Measurements from ENCODE around the gene TFAP2E. TPM values are rescaled to one million over a fixed set of nuclear protein-coding genes. Genes with fewer than 3 reads are reported as not detected.

Gene TFAP2E
- total and polyA plus RNA-seq, 9 donors = 0.24 to 1.6 (median 1.1) TPM

DNA sequence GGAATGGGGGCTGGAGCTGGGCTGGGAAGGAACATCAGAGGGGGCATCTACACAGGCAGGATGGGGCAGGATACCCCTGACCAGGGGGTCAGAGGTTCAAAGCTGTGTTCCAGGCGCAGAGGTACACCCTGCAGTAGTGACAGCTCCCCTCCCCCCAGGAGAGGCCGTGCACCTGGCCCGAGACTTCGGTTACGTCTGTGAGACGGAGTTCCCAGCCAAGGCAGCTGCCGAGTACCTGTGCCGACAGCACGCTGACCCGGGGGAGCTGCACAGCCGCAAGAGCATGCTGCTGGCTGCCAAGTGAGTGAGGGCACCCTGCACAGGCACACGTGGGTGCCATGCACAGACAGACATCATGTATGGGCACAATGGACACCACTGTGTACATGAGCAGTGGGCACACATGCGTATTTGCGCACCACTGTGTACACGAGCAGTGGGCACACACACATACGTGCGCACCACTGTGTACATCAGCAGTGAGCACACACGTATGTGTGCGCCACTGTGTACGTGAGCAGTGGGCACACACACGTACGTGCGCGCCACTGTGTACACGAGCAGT, 17.4 kb downstream of the TFAP2E start:
- H3K4me3 ChIP-seq = no peak overlapping the region
- no peak for DNase-seq
- intact Hi-C loops (cut with DNase I) = no loop called here

GRCh38 chr1:35591211-35591610, 18.1 kb downstream of the TFAP2E start:
- WGBS, 3 donors = 92 to 93% (median 93%) methylated on average over 8 of the region's 8 CpGs
- H3K36me3 ChIP-seq = no peaks in the 10 kb centered on the region

More for the DNA sequence above, 17.4 kb downstream of the TFAP2E start:
- Histone ChIP-seq H3K27ac (no peak overlapping the region), H3K36me3 (no peaks in the 10 kb centered on the region), H3K9me3 (no peaks in the 10 kb centered on the region), H3K4me1 (ENCODE audit: insufficient read depth) (no peaks in the 10 kb centered on the region), H3K27me3 (no peaks in the 10 kb centered on the region)
- 87 to 89% (median 87%) methylated on average over 18 to 25 of the region's 25 CpGs for WGBS, 3 donors
- TF ChIP-seq POLR2A (IDR thresholded peaks at IDR 0.05) (no peak), EP300 (IDR thresholded peaks at IDR 0.05) (no peak)
- TF ChIP-seq, protein P1, sequence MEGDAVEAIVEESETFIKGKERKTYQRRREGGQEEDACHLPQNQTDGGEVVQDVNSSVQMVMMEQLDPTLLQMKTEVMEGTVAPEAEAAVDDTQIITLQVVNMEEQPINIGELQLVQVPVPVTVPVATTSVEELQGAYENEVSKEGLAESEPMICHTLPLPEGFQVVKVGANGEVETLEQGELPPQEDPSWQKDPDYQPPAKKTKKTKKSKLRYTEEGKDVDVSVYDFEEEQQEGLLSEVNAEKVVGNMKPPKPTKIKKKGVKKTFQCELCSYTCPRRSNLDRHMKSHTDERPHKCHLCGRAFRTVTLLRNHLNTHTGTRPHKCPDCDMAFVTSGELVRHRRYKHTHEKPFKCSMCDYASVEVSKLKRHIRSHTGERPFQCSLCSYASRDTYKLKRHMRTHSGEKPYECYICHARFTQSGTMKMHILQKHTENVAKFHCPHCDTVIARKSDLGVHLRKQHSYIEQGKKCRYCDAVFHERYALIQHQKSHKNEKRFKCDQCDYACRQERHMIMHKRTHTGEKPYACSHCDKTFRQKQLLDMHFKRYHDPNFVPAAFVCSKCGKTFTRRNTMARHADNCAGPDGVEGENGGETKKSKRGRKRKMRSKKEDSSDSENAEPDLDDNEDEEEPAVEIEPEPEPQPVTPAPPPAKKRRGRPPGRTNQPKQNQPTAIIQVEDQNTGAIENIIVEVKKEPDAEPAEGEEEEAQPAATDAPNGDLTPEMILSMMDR (IDR thresholded peaks at IDR 0.05) = no peak

GRCh38 chr1:35592991-35593769, 20.1 kb downstream of the TFAP2E start:
- intact Hi-C loops (cut with DNase I) = no loop called here
- no peaks in the 10 kb centered on the region for H3K4me1 ChIP-seq (ENCODE audit: insufficient read depth)
- H3K4me3 ChIP-seq = no peak overlapping the region
- H3K36me3 ChIP-seq = no peaks in the 10 kb centered on the region
- no peak overlapping the region for H3K27ac ChIP-seq
- WGBS, 3 donors = 61 to 68% (median 67%) methylated on average over 8 of the region's 8 CpGs
- no peaks in the 10 kb centered on the region for H3K27me3 ChIP-seq
- DNase-seq = no peak
- TF ChIP-seq POLR2A (IDR thresholded peaks at IDR 0.05) = no peak
- TF ChIP-seq, protein P1 (IDR thresholded peaks at IDR 0.05) = no peak
- TF ChIP-seq EP300 (IDR thresholded peaks at IDR 0.05) = no peak
- H3K9me3 ChIP-seq = no peaks in the 10 kb centered on the region

More at GRCh38 chr1:35591211-35591610, 18.1 kb downstream of the TFAP2E start:
- no peaks in the 10 kb centered on the region for H3K9me3 ChIP-seq
- no peak for DNase-seq
- TF ChIP-seq POLR2A (IDR thresholded peaks at IDR 0.05) (no peak), EP300 (IDR thresholded peaks at IDR 0.05) (no peak)
- TF ChIP-seq, protein P1 (IDR thresholded peaks at IDR 0.05) = no peak
- H3K4me1 ChIP-seq (ENCODE audit: insufficient read depth) = no peaks in the 10 kb centered on the region
- intact Hi-C loops (cut with DNase I) = no loop called here
- no peak overlapping the region for H3K4me3 ChIP-seq
- H3K27me3 ChIP-seq = no peaks in the 10 kb centered on the region
- H3K27ac ChIP-seq = no peak overlapping the region

DNA sequence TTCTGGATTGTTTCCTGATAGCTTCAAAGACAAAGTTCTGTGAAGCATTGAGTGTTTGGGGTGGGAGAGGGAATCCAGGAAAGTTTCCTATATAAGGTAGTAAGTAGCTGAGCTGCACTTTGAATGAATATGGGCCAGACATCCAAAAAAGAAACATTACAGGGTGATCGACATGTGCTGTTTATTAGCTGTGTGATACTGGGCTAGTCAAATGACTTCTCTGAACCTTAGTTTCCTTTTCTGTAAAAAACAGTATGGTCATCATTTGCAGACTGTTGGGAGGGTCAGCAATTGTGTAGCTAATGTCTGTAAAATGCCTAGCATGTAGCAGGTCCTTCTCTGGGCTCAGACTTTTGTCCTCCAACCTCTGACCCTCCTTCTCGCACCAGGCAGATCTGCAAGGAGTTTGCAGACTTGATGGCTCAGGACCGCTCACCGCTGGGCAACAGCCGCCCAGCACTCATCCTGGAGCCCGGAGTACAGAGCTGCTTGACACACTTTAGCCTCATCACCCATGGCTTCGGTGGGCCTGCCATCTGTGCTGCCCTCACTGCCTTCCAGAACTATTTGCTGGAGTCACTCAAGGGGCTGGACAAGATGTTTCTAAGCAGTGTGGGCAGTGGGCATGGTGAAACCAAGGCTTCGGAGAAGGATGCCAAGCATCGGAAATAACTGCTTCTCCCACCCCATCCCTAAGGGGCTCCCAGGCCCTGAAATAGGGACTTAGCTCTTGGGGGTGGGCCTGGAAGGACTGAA, 21.1 kb downstream of the TFAP2E start:
- H3K27ac ChIP-seq = no peak overlapping the region
- no peaks in the 10 kb centered on the region for H3K4me1 ChIP-seq (ENCODE audit: insufficient read depth)
- no peak overlapping the region for H3K4me3 ChIP-seq
- H3K27me3 ChIP-seq = no peaks in the 10 kb centered on the region
- DNase-seq = no peak
- 83 to 91% (median 90%) methylated on average over 9 of the region's 9 CpGs for WGBS, 3 donors
- no peaks in the 10 kb centered on the region for H3K9me3 ChIP-seq
- no peaks in the 10 kb centered on the region for H3K36me3 ChIP-seq
- intact Hi-C loops (cut with DNase I) = no loop called here
- TF ChIP-seq EP300 (IDR thresholded peaks at IDR 0.05) (no peak), POLR2A (IDR thresholded peaks at IDR 0.05) (no peak)
- TF ChIP-seq, protein P1 (IDR thresholded peaks at IDR 0.05) = no peak

Measured in ovary (tissue), 9 donors.